Ascending aorta (tissue), 2 donors: Measurements from ENCODE around the gene ELANE. TPM values are rescaled to one million over a fixed set of nuclear protein-coding genes. Genes with fewer than 3 reads are reported as not detected.

Experiments
- DNase-seq, 2 donors: peaks; one replicate each; pipeline ENCODE4 v3.0.0-alpha.2; 2019; ENCODE audit warnings: low spot score in 2 of 2
- H3K27ac ChIP-seq, 2 donors: fragments of 200-600 bp; sonication (generic); one replicate each; pipeline ENCODE4 v1.5.1; 2016 to 2017; ENCODE audit warnings: mild to moderate bottlenecking in 1 of 2
- H3K27me3 ChIP-seq: fragments of 200-600 bp; sonication (generic); one replicate; pipeline ENCODE4 v1.5.1; 2017
- H3K36me3 ChIP-seq, 2 donors: fragments of 200-600 bp; sonication (generic); one replicate each; pipeline ENCODE4 v1.5.1; 2016
- H3K4me1 ChIP-seq, 2 donors: fragments of 200-600 bp; sonication (generic); one replicate each; pipeline ENCODE4 v1.5.1; 2016 to 2017; ENCODE audit warnings: mild to moderate bottlenecking in 1 of 2
- H3K4me3 ChIP-seq, 2 donors: fragments of 200-600 bp; sonication (generic); one replicate each; pipeline ENCODE4 v1.5.1; 2016 to 2017; ENCODE audit warnings: mild to moderate bottlenecking in 1 of 2
- H3K9me3 ChIP-seq, 2 donors: fragments of 200-600 bp; sonication (generic); one replicate each; pipeline ENCODE4 v1.5.1; 2016
- CTCF ChIP-seq, 3 experiments: fragments of 200-600 bp in 2 of 3; fragments of 450-650 bp in 1 of 3; sonication (generic) in 2 of 3; IDR thresholded peaks; one replicate each; pipeline ENCODE4 v1.5.1; 2016 to 2019; ENCODE audit warnings: antibody characterized with exemption in 3 of 3, mild to moderate bottlenecking in 1 of 3, moderate library complexity in 1 of 3
- intact Hi-C: fragments of 100-400 bp; cut with DNase I; formaldehyde crosslinking; loops from one replicate; pipeline ENCODE4 v1.15.1; 2023
- total RNA-seq: library from RNA; depleted of rRNA; stranded (reverse); fragments of >200 nt; gene quantifications from one replicate; pipeline ENCODE4 v1.1.0, GENCODE V29; 2016

Gene ELANE
- total RNA-seq, 1 donor from 2014 or later = not detected

GRCh38 chr19:869245-870177 is 17.4 kb downstream of the ELANE start:
- TF ChIP-seq CTCF (IDR thresholded peaks at IDR 0.05) = no peak
- H3K36me3 ChIP-seq = peaks cover 42 to 50% of the 10 kb centered on the region in 2 donors
- no peak overlapping the region for H3K4me3 ChIP-seq
- intact Hi-C loops = loop anchor here (2.0 to 10.0 kb wide), 2 partner anchors 23 to 95 kb away; partner anchors contain the start of genes MED16 and RNU6-9
- DNase-seq = peak; percentile 33 to 92
- no peaks in the 10 kb centered on the region for H3K27me3 ChIP-seq
- H3K9me3 ChIP-seq = no peaks in the 10 kb centered on the region
- peak overlapping the region; percentile 88 to 89 for H3K27ac ChIP-seq
- peaks cover 4 to 9% of the 10 kb centered on the region in 2 donors for H3K4me1 ChIP-seq

GRCh38 chr19:870314-870713 is 18.2 kb downstream of the ELANE start:
- Histone ChIP-seq H3K36me3 (peaks cover 45 to 58% of the 10 kb centered on the region in 2 donors), H3K27me3 (no peaks in the 10 kb centered on the region), H3K9me3 (no peaks in the 10 kb centered on the region), H3K27ac (peak overlapping the region; percentile 88 to 89), H3K4me3 (no peak overlapping the region), H3K4me1 (peaks cover 4 to 9% of the 10 kb centered on the region in 2 donors)
- no peak for DNase-seq
- no peak for TF ChIP-seq CTCF (IDR thresholded peaks at IDR 0.05)
- intact Hi-C loops = no loop called here

GRCh38 chr19:870963-871401 is 18.9 kb downstream of the ELANE start:
- no peak for DNase-seq
- no peak overlapping the region for H3K27ac ChIP-seq
- no peaks in the 10 kb centered on the region for H3K27me3 ChIP-seq
- TF ChIP-seq CTCF (IDR thresholded peaks at IDR 0.05) = no peak
- H3K36me3 ChIP-seq = peaks cover 51 to 65% of the 10 kb centered on the region in 2 donors
- H3K9me3 ChIP-seq = no peaks in the 10 kb centered on the region
- H3K4me1 ChIP-seq = peaks cover 4 to 9% of the 10 kb centered on the region in 2 donors
- H3K4me3 ChIP-seq = no peak overlapping the region
- intact Hi-C loops = no loop called here

DNA sequence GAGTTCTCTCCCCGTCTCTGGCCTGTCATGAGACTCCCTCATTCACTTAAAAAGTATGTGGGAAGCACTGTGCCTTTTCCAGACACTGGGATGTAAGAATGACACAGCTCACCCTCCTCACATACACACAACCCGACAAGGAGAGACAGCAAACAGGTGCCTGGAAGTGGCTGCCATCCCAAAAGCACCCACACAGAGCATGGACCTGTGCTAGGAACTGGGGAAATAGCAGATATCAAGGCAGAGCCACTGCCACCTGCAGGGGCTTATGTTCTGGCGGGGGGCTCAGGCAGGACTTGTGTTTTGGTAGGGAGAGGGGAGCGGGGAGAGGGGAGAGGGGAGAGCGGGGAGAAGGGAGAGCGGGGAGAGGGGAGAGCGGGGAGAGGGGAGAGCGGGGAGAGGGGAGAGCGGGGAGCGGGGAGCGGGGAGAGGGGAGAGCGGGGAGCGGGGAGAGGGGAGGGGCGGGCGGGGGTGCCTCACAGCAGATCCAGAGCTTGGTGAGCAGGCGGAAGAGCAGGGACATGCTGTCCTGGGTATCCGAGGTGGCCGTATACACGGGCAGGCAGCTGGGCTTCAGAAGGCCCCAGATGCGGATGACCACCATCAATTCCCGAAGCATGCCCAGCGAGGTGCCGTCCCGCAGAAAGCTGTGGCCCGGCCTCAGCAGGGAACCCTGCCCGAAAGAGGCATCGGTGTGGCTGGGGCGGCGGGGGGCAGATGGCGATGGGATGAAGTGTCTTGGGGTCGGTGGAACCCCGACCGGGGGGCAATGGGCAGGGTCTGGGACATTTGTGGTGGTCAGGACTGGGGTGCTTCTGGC is 19.6 kb downstream of the ELANE start:
- Histone ChIP-seq H3K9me3 (no peaks in the 10 kb centered on the region), H3K27ac (peak overlapping the region in 1 of 2 donors; percentile 43), H3K27me3 (no peaks in the 10 kb centered on the region), H3K4me3 (no peak overlapping the region), H3K36me3 (peaks cover 58 to 71% of the 10 kb centered on the region in 2 donors), H3K4me1 (peaks cover 4 to 9% of the 10 kb centered on the region in 2 donors)
- intact Hi-C loops = no loop called here
- no peak for DNase-seq
- TF ChIP-seq CTCF (IDR thresholded peaks at IDR 0.05) = no peak

DNA sequence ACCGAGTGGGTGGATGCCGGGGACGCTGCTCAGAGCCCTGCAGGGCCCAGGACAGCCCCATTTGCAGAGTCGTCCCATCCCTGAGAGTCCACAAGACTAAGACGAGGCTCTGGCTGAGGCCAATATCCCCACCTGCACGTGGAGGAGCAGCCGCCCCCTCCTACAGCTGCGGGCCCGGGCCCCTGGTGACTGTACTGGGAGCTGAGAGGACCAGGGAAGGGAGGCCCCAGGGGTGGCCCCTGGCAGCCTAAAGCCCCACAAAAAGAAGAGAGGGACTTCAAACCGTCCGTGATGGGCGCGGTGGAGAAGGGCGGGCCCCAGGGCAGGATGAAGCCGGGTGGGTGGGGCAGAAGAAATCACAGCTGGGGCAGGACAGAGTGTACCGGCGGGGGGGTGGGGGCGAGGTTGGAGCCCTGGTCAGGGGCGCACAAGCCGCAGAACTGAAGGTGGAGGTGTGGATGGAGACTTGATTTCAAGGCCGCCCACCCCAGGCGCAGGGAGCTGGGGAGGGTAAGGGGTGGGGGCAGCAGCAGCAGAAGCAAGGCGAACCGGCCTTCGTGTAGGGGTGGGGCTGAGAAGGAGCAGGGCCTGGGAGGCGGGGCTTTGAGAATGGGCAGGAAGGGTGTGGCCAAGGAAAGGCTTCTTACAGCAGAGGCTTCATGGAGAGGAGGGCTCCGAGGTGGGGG is 20.3 kb downstream of the ELANE start:
- TF ChIP-seq CTCF (IDR thresholded peaks at IDR 0.05) = no peak
- no peak for DNase-seq
- intact Hi-C loops = no loop called here
- H3K36me3 ChIP-seq = peaks cover 65 to 74% of the 10 kb centered on the region in 2 donors
- H3K4me1 ChIP-seq = peaks cover 4 to 9% of the 10 kb centered on the region in 2 donors
- no peaks in the 10 kb centered on the region for H3K9me3 ChIP-seq
- H3K27me3 ChIP-seq = no peaks in the 10 kb centered on the region
- H3K4me3 ChIP-seq = no peak overlapping the region
- H3K27ac ChIP-seq = peak overlapping the region; percentile 10 to 43
